HCT116 (cell line): ENCODE data around the gene NUAK2.

Experiments
- CBX3 ChIP-seq: IDR thresholded peaks from 2 replicates; pipeline ENCODE4 v1.6.1; 2012; ENCODE audit warnings: low read depth
- CTCF ChIP-seq, 3 experiments: fragments of 200-600 bp in 1 of 3; sonication (generic) in 1 of 3; IDR thresholded peaks in 2 of 3; conservative IDR thresholded peaks in 1 of 3; 2 replicates each; pipeline ENCODE4 v1.5.1; 2012 to 2017; ENCODE audit warnings: low read depth in 2 of 3, low read length in 2 of 3, antibody characterized with exemption in 1 of 3, borderline replicate concordance in 1 of 3, control low read depth in 1 of 3, mild to moderate bottlenecking in 1 of 3, mixed read lengths in 1 of 3, mixed run types in 1 of 3, moderate library complexity in 1 of 3; ENCODE audit not compliant: insufficient read depth in 1 of 3
- EZH2 ChIP-seq: fragments of 200-600 bp; sonication (generic); IDR thresholded peaks from 2 replicates; pipeline ENCODE4 v1.6.1; 2017; ENCODE audit warnings: antibody characterized with exemption, mixed run types
- EZH2phosphoT487 ChIP-seq: fragments of 200-600 bp; IDR thresholded peaks from 2 replicates; pipeline ENCODE4 v1.6.1; 2018; ENCODE audit warnings: antibody characterized with exemption, borderline replicate concordance
- JUND ChIP-seq: IDR thresholded peaks from 2 replicates; pipeline ENCODE4 v1.6.1; 2012
- MAX ChIP-seq: IDR thresholded peaks from 2 replicates; pipeline ENCODE4 v1.6.1; 2012
- POLR2A ChIP-seq: IDR thresholded peaks from 2 replicates; pipeline ENCODE4 v1.7.0; 2011; ENCODE audit warnings: borderline replicate concordance; ENCODE audit not compliant: insufficient read depth, insufficient read length; ENCODE audit errors: extremely low read depth
- POLR2AphosphoS5 ChIP-seq: IDR thresholded peaks from 2 replicates; pipeline ENCODE4 v1.6.1; 2011; ENCODE audit warnings: mild to moderate bottlenecking, low read depth, low read length, moderate library complexity
- RAD21 ChIP-seq: IDR thresholded peaks from 2 replicates; pipeline ENCODE4 v1.6.1; 2012; ENCODE audit warnings: low read depth, mild to moderate bottlenecking
- ZBTB33 ChIP-seq: IDR thresholded peaks from 2 replicates; pipeline ENCODE4 v1.6.1; 2011; ENCODE audit warnings: mild to moderate bottlenecking, low read length, moderate library complexity; ENCODE audit not compliant: insufficient replicate concordance; ENCODE audit errors: extremely low read depth
- ZFX ChIP-seq: fragments of 450-650 bp; IDR thresholded peaks from 2 replicates; pipeline ENCODE4 v1.6.1; 2017

GRCh38 chr1:205293350-205294074 lies 28.0 kb downstream of the NUAK2 start:
- TF ChIP-seq JUND, result no peak
- TF ChIP-seq EZH2phosphoT487, result no peak
- TF ChIP-seq CTCF (IDR thresholded peaks at IDR 0.05 in 2 of 3, conservative IDR thresholded peaks at IDR 0.05 in 1 of 3; ENCODE audit: borderline replicate concordance in 1 of 3, insufficient read depth in 1 of 3, low read depth in 2 of 3, low read length in 2 of 3), result no peak
- TF ChIP-seq CBX3, result no peak
- TF ChIP-seq EZH2, result no peak
- TF ChIP-seq RAD21, result no peak
- TF ChIP-seq POLR2A, result no peak
- no peak for TF ChIP-seq POLR2AphosphoS5
- no peak for TF ChIP-seq MAX
- TF ChIP-seq ZFX, result no peak
- no peak for TF ChIP-seq ZBTB33
